Right lobe of liver (tissue), 4 donors: ENCODE results near the gene NUB1.

ENCODE experiments used
- POLR2A ChIP-seq: fragments of 450-650 bp; IDR thresholded peaks from one replicate; pipeline ENCODE4 v1.6.1; 2017; ENCODE audit warnings: antibody characterized with exemption, mild to moderate bottlenecking
- TF ChIP-seq, protein P1 (sequence below), 4 donors: fragments of 200-600 bp in 3 of 4; fragments of 450-650 bp in 1 of 4; IDR thresholded peaks; one replicate each; pipeline versions ENCODE4 v1.5.1 to v1.8.0; 2016 to 2022; ENCODE audit warnings: antibody characterized with exemption in 4 of 4, mild to moderate bottlenecking in 2 of 4
- donor health status: DM: no; HTN: no; CAD: no.
- donor health status: DM: no; HTN: no; CAD: no.
- donor health status: DM: no; HTN: yes; CAD: no.

DNA sequence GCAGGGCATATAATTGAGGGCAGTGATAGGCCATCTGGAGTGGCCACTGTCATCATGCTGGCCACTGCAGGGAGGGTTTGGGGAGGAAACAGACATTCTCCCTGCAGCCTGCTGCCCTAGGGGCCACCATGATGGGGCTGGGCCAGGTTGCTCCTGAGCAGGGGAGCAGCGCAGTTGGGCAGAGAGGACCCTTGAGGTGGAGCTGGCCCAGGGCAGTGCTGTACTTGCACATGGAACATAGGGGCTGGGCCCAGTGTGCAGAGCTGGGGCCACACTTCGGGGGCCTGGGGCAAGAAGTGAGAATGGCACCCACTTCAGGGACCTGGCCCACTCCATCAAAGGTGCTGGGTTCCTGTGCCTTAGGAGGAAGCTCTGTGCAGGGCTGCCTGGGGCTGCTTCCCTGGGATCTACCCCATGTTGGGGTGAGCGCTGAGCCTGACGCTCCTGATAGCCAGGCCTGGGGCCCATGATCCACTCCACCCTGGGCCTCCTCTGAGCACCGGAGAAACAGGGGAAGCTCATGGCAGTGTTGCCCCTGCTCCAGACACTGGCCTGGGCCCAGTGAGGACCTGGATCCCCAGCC is 21.3 kb upstream of the NUB1 start:
- no peak for TF ChIP-seq POLR2A
- TF ChIP-seq, protein P1, sequence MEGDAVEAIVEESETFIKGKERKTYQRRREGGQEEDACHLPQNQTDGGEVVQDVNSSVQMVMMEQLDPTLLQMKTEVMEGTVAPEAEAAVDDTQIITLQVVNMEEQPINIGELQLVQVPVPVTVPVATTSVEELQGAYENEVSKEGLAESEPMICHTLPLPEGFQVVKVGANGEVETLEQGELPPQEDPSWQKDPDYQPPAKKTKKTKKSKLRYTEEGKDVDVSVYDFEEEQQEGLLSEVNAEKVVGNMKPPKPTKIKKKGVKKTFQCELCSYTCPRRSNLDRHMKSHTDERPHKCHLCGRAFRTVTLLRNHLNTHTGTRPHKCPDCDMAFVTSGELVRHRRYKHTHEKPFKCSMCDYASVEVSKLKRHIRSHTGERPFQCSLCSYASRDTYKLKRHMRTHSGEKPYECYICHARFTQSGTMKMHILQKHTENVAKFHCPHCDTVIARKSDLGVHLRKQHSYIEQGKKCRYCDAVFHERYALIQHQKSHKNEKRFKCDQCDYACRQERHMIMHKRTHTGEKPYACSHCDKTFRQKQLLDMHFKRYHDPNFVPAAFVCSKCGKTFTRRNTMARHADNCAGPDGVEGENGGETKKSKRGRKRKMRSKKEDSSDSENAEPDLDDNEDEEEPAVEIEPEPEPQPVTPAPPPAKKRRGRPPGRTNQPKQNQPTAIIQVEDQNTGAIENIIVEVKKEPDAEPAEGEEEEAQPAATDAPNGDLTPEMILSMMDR (IDR thresholded peaks at IDR 0.05), result no peak
